OCI-LY7 (cell line): ENCODE measurements around the gene UBE2D4. TPM values are rescaled to one million over a fixed set of nuclear protein-coding genes. Genes with fewer than 3 reads are reported as not detected.
A peak's percentile ranks its signal among the peaks of the same experiment; 100 is the strongest.
"Not testable (repeated sequence)": the region's sequence is repeated elsewhere in the genome, so short reads cannot be mapped to it uniquely, and the experiment has no call there.

Source experiments
- BruUV-seq: library from RNA; stranded (reverse); fragments of 400-500 nt; replicated peaks from 2 replicates; lab custom pipeline; 2021; lab: Mats Ljungman, UMichigan
- CTCF ChIA-PET: fragments of 300-600 bp; sonication (Branson Sonifier 250); formaldehyde crosslinking; loops from one replicate; lab custom pipeline; 2022; ENCODE audit warnings: antibody characterized with exemption; ENCODE audit not compliant: unreplicated experiment; lab: Charles Lee
- POLR2A ChIA-PET: fragments of 300-600 bp; sonication (Branson Sonifier 250); formaldehyde crosslinking; loops from one replicate; lab custom pipeline; 2022; ENCODE audit warnings: antibody characterized with exemption; lab: Charles Lee
- DNase-seq: peaks from one replicate; pipeline ENCODE4 v3.0.0-alpha.2; 2015; ENCODE audit warnings: low spot score
- H2AFZ ChIP-seq: fragments of 200-600 bp; sonication (generic), shearing (Covaris generic); 2 replicates; pipeline ENCODE4 v1.6.1; 2014; ENCODE audit warnings: mild to moderate bottlenecking, antibody characterized with exemption, low read length, moderate library complexity
- H3K27ac ChIP-seq: fragments of 200-600 bp; sonication (generic); 2 replicates; pipeline ENCODE4 v1.5.1; 2014; ENCODE audit warnings: mixed run types, low read depth, mild to moderate bottlenecking, moderate library complexity, low read length, inconsistent platforms; ENCODE audit not compliant: poor library complexity, severe bottlenecking
- H3K36me3 ChIP-seq: fragments of 200-600 bp; sonication (generic); 2 replicates; pipeline ENCODE4 v1.6.1; 2014; ENCODE audit warnings: mild to moderate bottlenecking, antibody characterized with exemption, low read length, moderate library complexity, mixed read lengths; ENCODE audit not compliant: insufficient read depth
- H3K4me1 ChIP-seq: fragments of 200-600 bp; sonication (generic); 2 replicates; pipeline ENCODE4 v1.5.1; 2014; ENCODE audit warnings: mild to moderate bottlenecking, low read length; ENCODE audit not compliant: insufficient read depth, poor library complexity, severe bottlenecking
- H3K4me2 ChIP-seq: fragments of 200-600 bp; sonication (generic); 2 replicates; pipeline ENCODE4 v1.6.1; 2014; ENCODE audit warnings: mild to moderate bottlenecking, low read length
- H3K4me3 ChIP-seq: fragments of 200-600 bp; sonication (generic); 2 replicates; pipeline ENCODE4 v1.5.1; 2014; ENCODE audit warnings: mild to moderate bottlenecking, low read depth, low read length; ENCODE audit not compliant: poor library complexity, severe bottlenecking
- H3K79me2 ChIP-seq: fragments of 200-600 bp; sonication (generic); 2 replicates; pipeline ENCODE4 v1.6.1; 2016; ENCODE audit warnings: low read depth, mild to moderate bottlenecking, low read length, moderate library complexity, mixed read lengths; ENCODE audit not compliant: insufficient read depth
- H3K9me2 ChIP-seq: fragments of 200-600 bp; sonication (generic); 2 replicates; pipeline ENCODE4 v1.6.1; 2016; ENCODE audit warnings: mild to moderate bottlenecking, low read length, mixed read lengths; ENCODE audit not compliant: insufficient read depth
- H3K9me3 ChIP-seq: fragments of 200-600 bp; sonication (generic); 2 replicates; pipeline ENCODE4 v1.6.1; 2014; ENCODE audit warnings: mild to moderate bottlenecking, mixed run types, low read length, mixed read lengths
- H4K20me1 ChIP-seq: fragments of 200-600 bp; sonication (generic); 2 replicates; pipeline ENCODE4 v1.6.1; 2014; ENCODE audit warnings: mild to moderate bottlenecking, antibody characterized with exemption, low read length, moderate library complexity, mixed read lengths; ENCODE audit not compliant: insufficient read depth
- CTCF ChIP-seq: fragments of 200-600 bp; sonication (generic); conservative IDR thresholded peaks from 2 replicates; pipeline ENCODE4 v1.5.1; 2014; ENCODE audit warnings: mild to moderate bottlenecking, antibody characterized with exemption, low read length, moderate library complexity, mixed read lengths
- intact Hi-C: fragments of 100-400 bp; cut with micrococcal nuclease; formaldehyde crosslinking; loops from one replicate; pipeline ENCODE4 v1.10.0; 2022; ENCODE audit not compliant: unreplicated experiment
- total RNA-seq, 2 experiments: library from RNA; depleted of rRNA in 1 of 2; stranded (reverse); fragments of >200 nt in 1 of 2; shearing (Covaris generic) in 1 of 2; gene quantifications; 2 replicates each; pipeline ENCODE4 v1.2.3, GENCODE V29; 2014 to 2022

UBE2D4 gene
- total RNA-seq, 2 experiments from 2014 or later: 2.8 to 3.8 TPM

DNA sequence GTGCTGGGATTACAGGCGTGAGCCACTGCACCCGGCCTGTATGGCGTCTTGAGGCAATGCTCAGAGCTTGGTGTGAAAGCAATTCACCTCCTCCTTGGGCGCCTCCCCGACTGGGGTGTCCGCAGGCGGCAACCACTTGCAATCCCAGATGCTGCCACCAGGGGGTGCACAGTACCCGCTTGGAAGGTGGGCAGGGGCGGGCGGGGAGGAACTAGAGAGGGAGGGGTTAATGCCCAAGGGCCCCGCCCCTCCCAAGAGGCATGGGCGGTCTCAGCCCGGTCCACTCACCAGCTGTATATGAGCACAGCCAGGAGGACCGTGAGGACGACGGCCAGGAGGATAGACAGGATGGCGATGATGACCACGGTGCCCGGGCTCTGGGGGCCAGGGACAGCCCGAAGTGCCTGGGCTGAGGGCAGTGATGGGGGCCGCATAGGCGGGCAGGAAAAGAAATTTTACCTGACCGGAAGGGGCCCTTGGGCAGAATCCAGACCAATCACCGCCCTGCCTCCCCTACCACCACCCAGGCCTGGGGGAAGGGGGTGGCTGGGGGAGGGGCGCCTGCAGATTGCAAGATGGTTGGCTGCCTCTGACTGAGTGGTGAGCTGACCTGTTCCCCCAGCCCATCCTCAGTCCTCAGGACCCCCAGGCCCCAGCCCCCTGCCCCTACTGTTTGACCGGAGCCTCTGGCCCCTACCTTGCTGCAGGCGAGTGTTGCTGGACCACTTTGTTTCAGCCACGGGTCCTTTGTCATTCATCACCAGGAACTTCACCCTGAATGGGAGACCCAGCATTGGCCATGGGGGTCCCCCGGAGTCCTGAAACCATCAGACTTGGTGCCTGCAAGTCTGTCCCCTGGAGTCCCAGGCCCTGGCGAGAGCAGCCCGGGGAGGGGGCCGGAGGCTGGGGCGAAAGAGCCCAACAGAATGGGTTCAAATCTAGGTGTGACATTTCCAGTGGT is 59.9 kb downstream of the UBE2D4 start:
- peak; percentile 73 for DNase-seq
- H3K9me3 ChIP-seq, CTCF ChIA-PET, H3K9me2 ChIP-seq, H3K36me3 ChIP-seq, intact Hi-C loops, POLR2A ChIA-PET, BruUV-seq, H3K27ac ChIP-seq, H3K79me2 ChIP-seq, H2AFZ ChIP-seq, H4K20me1 ChIP-seq, H3K4me1 ChIP-seq: not testable (repeated sequence)
- Histone ChIP-seq H3K4me3 (peak overlapping the region; percentile 34), H3K4me2 (peak overlapping the region; percentile 56; the same call in 1 of the 2 replicates)
- TF ChIP-seq CTCF: peak; percentile 67

DNA sequence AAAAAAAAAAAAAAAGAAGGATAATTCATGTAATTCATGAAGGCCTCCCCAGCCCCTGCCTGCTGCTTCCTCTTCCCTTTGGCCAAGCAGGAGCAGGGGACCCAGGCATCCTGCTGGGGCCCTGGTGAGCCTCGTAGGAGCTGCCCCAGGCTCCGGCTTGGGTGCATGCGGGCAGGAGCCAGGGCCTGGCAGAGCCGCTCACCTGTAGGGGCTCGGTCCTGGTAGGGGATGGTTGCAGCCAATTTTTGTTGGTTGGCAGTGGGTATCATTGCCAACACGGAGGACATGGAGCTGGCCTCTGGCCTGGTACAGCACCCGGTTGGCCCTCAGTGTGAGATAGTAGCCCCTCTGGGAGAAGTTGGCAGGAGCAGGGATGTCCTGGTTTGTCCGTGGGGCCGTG is 61.2 kb downstream of the UBE2D4 start:
- H3K4me3 ChIP-seq, H3K4me2 ChIP-seq, CTCF ChIA-PET, DNase-seq, H3K79me2 ChIP-seq, intact Hi-C loops, POLR2A ChIA-PET, BruUV-seq, H3K9me2 ChIP-seq, H3K27ac ChIP-seq, H4K20me1 ChIP-seq, H3K9me3 ChIP-seq, H3K4me1 ChIP-seq, H2AFZ ChIP-seq, H3K36me3 ChIP-seq: not testable (repeated sequence)

DNA sequence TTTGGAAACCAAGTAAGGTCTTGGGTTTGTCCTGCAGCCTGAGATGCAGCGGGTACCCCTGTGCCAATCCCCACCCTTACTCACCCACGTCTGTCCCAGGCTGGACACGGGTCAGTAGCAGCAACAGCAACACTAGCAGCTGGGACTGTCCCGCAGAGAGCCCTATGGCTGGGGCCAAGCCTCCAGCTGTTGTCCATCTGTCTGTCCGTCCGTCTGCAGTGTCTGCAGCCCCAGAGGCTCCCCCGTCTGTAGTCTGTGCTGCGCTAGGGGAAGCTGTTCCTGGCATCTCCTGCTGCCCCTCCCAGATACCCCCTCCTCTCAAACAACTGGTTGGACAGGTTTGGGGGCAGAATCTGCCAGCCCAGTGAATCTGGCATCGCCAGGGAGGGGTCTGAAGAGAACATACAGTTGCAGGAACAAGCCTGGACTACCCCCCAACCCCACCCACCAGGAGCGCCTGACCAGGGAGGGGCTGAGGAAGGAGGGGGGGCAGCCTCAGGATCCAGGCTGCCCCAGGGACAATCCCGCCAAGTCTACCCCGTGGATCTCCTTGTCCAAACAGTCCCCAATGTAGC is 63.9 kb downstream of the UBE2D4 start:
- H3K9me3 ChIP-seq, POLR2A ChIA-PET, H3K4me3 ChIP-seq, DNase-seq, BruUV-seq, H3K79me2 ChIP-seq, intact Hi-C loops, H3K4me2 ChIP-seq, H2AFZ ChIP-seq, CTCF ChIA-PET, H3K4me1 ChIP-seq, H3K36me3 ChIP-seq, H4K20me1 ChIP-seq, H3K9me2 ChIP-seq, H3K27ac ChIP-seq: not testable (repeated sequence)

DNA sequence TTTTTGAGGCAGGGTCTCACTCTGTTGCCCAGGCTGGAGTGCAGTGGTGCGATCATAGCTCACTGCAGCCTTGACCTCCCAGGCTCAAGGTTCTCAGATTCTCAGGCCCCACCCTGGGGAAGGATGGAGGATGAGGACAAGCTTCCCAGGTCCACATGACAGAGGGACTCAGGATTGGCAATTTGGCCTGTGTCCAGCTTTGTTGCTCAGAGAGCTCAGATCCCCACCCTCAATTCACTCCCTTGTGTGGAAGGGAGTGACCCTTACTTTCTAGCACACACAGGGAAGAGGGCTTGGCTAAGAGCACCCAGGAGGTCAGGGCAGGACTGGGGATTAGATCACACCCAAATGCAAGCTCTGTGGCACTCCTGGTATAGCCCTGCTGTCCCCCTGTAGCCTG is 64.6 kb downstream of the UBE2D4 start:
- H4K20me1 ChIP-seq, H3K27ac ChIP-seq, H3K9me3 ChIP-seq, H3K36me3 ChIP-seq, H3K4me2 ChIP-seq, intact Hi-C loops, POLR2A ChIA-PET, H3K9me2 ChIP-seq, H3K4me3 ChIP-seq, DNase-seq, H3K79me2 ChIP-seq, H3K4me1 ChIP-seq, CTCF ChIA-PET, H2AFZ ChIP-seq, BruUV-seq: not testable (repeated sequence)

DNA sequence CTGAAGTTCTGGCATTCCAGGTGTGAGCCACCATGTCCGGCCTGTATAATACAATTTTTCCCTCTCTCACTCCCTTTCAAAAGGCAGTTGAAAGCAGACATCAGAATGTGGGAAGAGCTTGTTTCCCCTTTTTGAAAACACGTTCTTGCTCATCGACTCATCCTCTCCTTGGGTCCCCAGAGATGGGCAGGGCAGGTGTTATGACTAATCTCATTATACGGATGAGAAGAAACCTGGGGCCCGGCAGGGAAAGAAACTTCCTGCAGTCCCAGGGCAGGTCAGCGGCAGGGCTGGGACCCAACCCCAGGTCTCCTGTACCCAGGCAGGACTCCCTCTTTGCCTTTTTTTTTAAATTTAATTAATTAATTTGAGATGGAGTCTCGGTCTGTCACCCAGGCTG is 66.7 kb downstream of the UBE2D4 start:
- H3K36me3 ChIP-seq, H3K4me3 ChIP-seq, DNase-seq, H2AFZ ChIP-seq, BruUV-seq, H3K79me2 ChIP-seq, H3K9me3 ChIP-seq, H3K9me2 ChIP-seq, CTCF ChIA-PET, H3K27ac ChIP-seq, H4K20me1 ChIP-seq, intact Hi-C loops, H3K4me1 ChIP-seq, POLR2A ChIA-PET, H3K4me2 ChIP-seq: not testable (repeated sequence)
